K562 (cell line): Measurements from ENCODE around the gene MAGI1. TPM values are rescaled to one million over a fixed set of nuclear protein-coding genes. Genes with fewer than 3 reads are reported as not detected.

Experiments used
- ATAC-seq: fragments of 200-7000 bp; cut with Tn5 transposase; 3 replicates; pipeline ENCODE4 v1.9.1; 2020; ENCODE audit warnings: moderate library complexity
- BruUV-seq: library from RNA; stranded (reverse); fragments of 400-500 nt; replicated peaks from 2 replicates; lab custom pipeline; 2021; lab: Mats Ljungman, UMichigan
- CTCF ChIA-PET: fragments of 300-600 bp; formaldehyde crosslinking; extraction: SDS; loops from one replicate; lab custom pipeline; 2021; ENCODE audit warnings: low intra/inter-chr PET ratio; lab: Yijun Ruan, JAX
- POLR2A ChIA-PET: fragments of 300-600, 350-650 bp; sonication (Branson Sonifier 250); formaldehyde crosslinking; extraction: SDS; loops from one replicate; lab custom pipeline; 2021; ENCODE audit warnings: antibody characterized with exemption, inconsistent platforms; lab: Yijun Ruan, JAX
- DNase-seq, 4 experiments: peaks; one replicate each; pipeline versions ENCODE4 v3.0.0 to v3.0.0-alpha.2; 2011 to 2018; ENCODE audit warnings: low spot score in 3 of 4, mixed read lengths in 3 of 4; ENCODE audit errors: extremely low read depth in 1 of 4
- FAIRE-seq: peaks from 2 replicates; lab custom pipeline; 2011; peaks lifted over from hg19 to GRCh38; lab: Jason Lieb, UNC
- H2AFZ ChIP-seq: 2 replicates; pipeline ENCODE4 v1.6.0; 2011; ENCODE audit warnings: low read depth, low read length, control low read depth, inconsistent platforms
- H3K27ac ChIP-seq: fragments of 200-600 bp; 3 replicates; pipeline ENCODE4 v1.8.0; 2011; ENCODE audit warnings: low read depth, mild to moderate bottlenecking, control low read depth, inconsistent platforms, low read length, moderate library complexity, mixed read lengths; ENCODE audit errors: extremely low read depth
- H3K27me3 ChIP-seq, 2 experiments: fragments of 300-600 bp in 1 of 2; 2 replicates in 1 of 2; 3 replicates in 1 of 2; pipeline versions ENCODE4 v1.6.0 to v1.8.0; 2011; ENCODE audit warnings: inconsistent platforms in 2 of 2, low read length in 2 of 2, mild to moderate bottlenecking in 1 of 2, mixed read lengths in 1 of 2, moderate library complexity in 1 of 2; ENCODE audit not compliant: control insufficient read depth in 2 of 2, insufficient read depth in 2 of 2
- H3K36me3 ChIP-seq: fragments of 300-600 bp; 3 replicates; pipeline ENCODE4 v1.8.0; 2011; ENCODE audit warnings: mild to moderate bottlenecking, low read length, inconsistent platforms; ENCODE audit not compliant: control insufficient read depth, insufficient read depth
- H3K4me1 ChIP-seq, 2 experiments: fragments of 200-600 bp in 1 of 2; replicated peaks in 1 of 2; 2 replicates in 1 of 2; 3 replicates in 1 of 2; pipeline versions ENCODE4 v1.5.1 to v1.8.0; 2011; ENCODE audit warnings: inconsistent platforms in 2 of 2, low read length in 2 of 2, mild to moderate bottlenecking in 1 of 2, mixed read lengths in 1 of 2, moderate library complexity in 1 of 2; ENCODE audit not compliant: control insufficient read depth in 2 of 2, insufficient read depth in 2 of 2
- H3K4me2 ChIP-seq: 2 replicates; pipeline ENCODE4 v1.6.1; 2011; ENCODE audit warnings: low read length, control low read depth, inconsistent platforms, mixed read lengths; ENCODE audit not compliant: insufficient read depth
- H3K4me3 ChIP-seq: fragments of 200-600 bp; sonication (generic), shearing (Covaris generic); 2 replicates; pipeline ENCODE4 v1.5.1; 2016; ENCODE audit warnings: control low read depth, inconsistent platforms
- H3K79me2 ChIP-seq: fragments of 200-600 bp; 3 replicates; pipeline ENCODE4 v1.8.0; 2011; ENCODE audit warnings: low read length, inconsistent platforms; ENCODE audit not compliant: control insufficient read depth, insufficient read depth
- H3K9ac ChIP-seq, 2 experiments: 2 replicates each; pipeline versions ENCODE4 v1.6.0 to v1.6.1; 2011; ENCODE audit warnings: low read depth in 2 of 2, low read length in 2 of 2, control low read depth in 1 of 2, inconsistent platforms in 1 of 2, mild to moderate bottlenecking in 1 of 2, mixed read lengths in 1 of 2; ENCODE audit not compliant: insufficient read depth in 1 of 2
- H3K9me1 ChIP-seq: one replicate; pipeline ENCODE4 v1.6.0; 2011; ENCODE audit warnings: inconsistent platforms, mild to moderate bottlenecking, low read length, moderate library complexity; ENCODE audit not compliant: control insufficient read depth, insufficient read depth
- H3K9me3 ChIP-seq: replicated peaks from 2 replicates; pipeline ENCODE4 v1.5.1; 2011; ENCODE audit warnings: low read depth, low read length, inconsistent platforms; ENCODE audit not compliant: control insufficient read depth, insufficient read depth
- H4K20me1 ChIP-seq: replicated peaks from 2 replicates; pipeline ENCODE4 v1.6.1; 2011; ENCODE audit warnings: low read length, inconsistent platforms, mixed read lengths; ENCODE audit not compliant: control insufficient read depth, insufficient read depth
- GTF2A2 ChIP-seq: IDR thresholded peaks from 2 replicates; pipeline ENCODE4 v1.6.1; 2016; ENCODE audit warnings: mild to moderate bottlenecking, missing genetic modification characterization, missing compliant biosample characterization
- NONO ChIP-seq, 2 experiments: fragments of 200-400 bp in 1 of 2; fragments of 450-650 bp in 1 of 2; formaldehyde crosslinking in 1 of 2; IDR thresholded peaks; 2 replicates each; pipeline ENCODE4 v1.6.1; 2017; ENCODE audit warnings: low read depth in 2 of 2, mild to moderate bottlenecking in 2 of 2, moderate library complexity in 2 of 2, low read length in 1 of 2
- NR2F6 ChIP-seq: fragments of 450-650 bp; formaldehyde crosslinking; IDR thresholded peaks from 2 replicates; pipeline ENCODE4 v1.4.0; 2020; ENCODE audit warnings: mild to moderate bottlenecking
- SREBF2 ChIP-seq: sonication (generic); formaldehyde crosslinking; IDR thresholded peaks from 2 replicates; pipeline ENCODE4 v1.4.0; 2020; ENCODE audit warnings: mild to moderate bottlenecking, missing genetic modification reagents
- TFE3 ChIP-seq: fragments of 450-650 bp; formaldehyde crosslinking; IDR thresholded peaks from 2 replicates; pipeline ENCODE4 v1.4.0; 2020; ENCODE audit warnings: mild to moderate bottlenecking, mixed read lengths
- ZNF695 ChIP-seq: fragments of 450-650 bp; formaldehyde crosslinking; IDR thresholded peaks from 2 replicates; pipeline ENCODE4 v1.4.0; 2020; ENCODE audit warnings: mild to moderate bottlenecking, moderate library complexity
- ZNF717 ChIP-seq: fragments of 250-450 bp; sonication (Bioruptor Pico); IDR thresholded peaks from 2 replicates; pipeline ENCODE4 v1.5.0; 2021
- WGBS: fragments of 100-300 bp; shearing (Covaris generic); methylation state at CpG from one replicate; pipeline ENCODE4 v1.1.6; 2016; ENCODE audit warnings: low coverage, mixed read lengths; ENCODE audit not compliant: insufficient coverage; ENCODE audit errors: missing lambda C conversion rate; 5-methylcytosine and 5-hydroxymethylcytosine counted together
- in situ Hi-C: fragments of 300-500 bp; cut with MboI; formaldehyde crosslinking; loops from 4 replicates; pipeline ENCODE4 v1.15.0; 2018; ENCODE audit warnings: inconsistent platforms, mixed read lengths
- intact Hi-C: fragments of 100-400 bp; cut with micrococcal nuclease; formaldehyde crosslinking; loops from 2 replicates; pipeline ENCODE4 v1.14.2; 2022
- polyA plus RNA-seq, 8 experiments: library from polyadenylated mRNA; depleted of rRNA in 4 of 8; stranded (reverse) in 5 of 8; unstranded in 3 of 8; fragments of >200 nt; fragmentation: Nextera tagmentation in 2 of 8; fragmentation: Illumina TruSeq in 1 of 8; extraction: Ambion mirVana in 2 of 8; extraction: Trizol in 1 of 8; gene quantifications; 2 replicates each; pipeline versions ENCODE4 v1.2.1 to v1.2.3, GENCODE V29; 2011 to 2014; ENCODE audit warnings: inconsistent platforms in 1 of 8, missing spikeins in 1 of 8
- total RNA-seq, 7 experiments: library from RNA; depleted of rRNA in 6 of 7; stranded (reverse); fragments of >200 nt in 6 of 7; fragmentation: Illumina TruSeq in 2 of 7; extraction: Trizol in 2 of 7; gene quantifications; 2 replicates each; pipeline versions ENCODE4 v1.2.1 to v1.2.3, GENCODE V29; 2011 to 2021; ENCODE audit warnings: low replicate concordance in 1 of 7

Gene MAGI1
- total and polyA plus RNA-seq, 9 of the 15 experiments (the other 6 are each of a cell fraction or from before 2014, with no cell fraction given), result 7.8 to 59.4 (median 43.2) TPM

GRCh38 chr3:65902304-65902793, 136.4 kb downstream of the MAGI1 start:
- no peak for DNase-seq
- H4K20me1 ChIP-seq, result no peaks in the 10 kb centered on the region
- no peak overlapping the region for H2AFZ ChIP-seq
- in situ Hi-C loops (no loop called here), intact Hi-C loops (no loop called here)
- no peak for FAIRE-seq
- no peaks in the 10 kb centered on the region for H3K9me3 ChIP-seq
- no peaks in the 10 kb centered on the region for H3K9me1 ChIP-seq
- POLR2A ChIA-PET, result no interaction called here
- TF ChIP-seq ZNF717 (CRISPR knock-in tag), result no peak
- no peak for TF ChIP-seq ZNF695 (CRISPR knock-in tag)
- TF ChIP-seq NONO (IDR thresholded peaks at IDR 0.05; ENCODE audit: low read depth in 2 of 2, low read length in 1 of 2), result no peak
- no peak for TF ChIP-seq NR2F6 (CRISPR knock-in tag)
- TF ChIP-seq SREBF2, result no peak
- BruUV-seq, result no TSS peak
- no peak overlapping the region for H3K9ac ChIP-seq
- H3K4me2 ChIP-seq, result no peak overlapping the region
- H3K27me3 ChIP-seq, result peaks cover 0 to 10% of the 10 kb centered on the region in 2 experiments; a peak in 2 of 5 replicates
- H3K79me2 ChIP-seq, result no peaks in the 10 kb centered on the region
- WGBS, result 1% methylated on average over 8 of the region's 8 CpGs
- no peak overlapping the region for H3K4me3 ChIP-seq
- no peak for ATAC-seq
- H3K36me3 ChIP-seq, result no peaks in the 10 kb centered on the region
- H3K4me1 ChIP-seq, result no peaks in the 10 kb centered on the region
- CTCF ChIA-PET, result no interaction called here
- H3K27ac ChIP-seq, result no peak overlapping the region

- no peaks in the 10 kb centered on the region for H3K79me2 ChIP-seq
- H3K27me3 ChIP-seq, result peaks cover 0 to 10% of the 10 kb centered on the region in 2 experiments; a peak in 2 of 5 replicates
- no peak overlapping the region for H3K9ac ChIP-seq
- H3K4me3 ChIP-seq, result no peak overlapping the region
- DNase-seq (no peak), FAIRE-seq (no peak), ATAC-seq (no peak)
- BruUV-seq, result no TSS peak
- POLR2A ChIA-PET, result no interaction called here
- no peaks in the 10 kb centered on the region for H3K9me3 ChIP-seq
- H3K27ac ChIP-seq, result no peak overlapping the region
- H3K4me1 ChIP-seq, result no peaks in the 10 kb centered on the region
- in situ Hi-C loops, result no loop called here
- H4K20me1 ChIP-seq, result no peaks in the 10 kb centered on the region
- 0% methylated on average over 7 of the region's 7 CpGs for WGBS
- H3K9me1 ChIP-seq, result no peaks in the 10 kb centered on the region
- H2AFZ ChIP-seq, result no peak overlapping the region
- TF ChIP-seq TFE3, result peak; percentile 37; the same call in 1 of the 2 replicates
- TF ChIP-seq GTF2A2, result no peak
- H3K4me2 ChIP-seq, result no peak overlapping the region
- CTCF ChIA-PET, result no interaction called here
- intact Hi-C loops, result no loop called here
- H3K36me3 ChIP-seq, result no peaks in the 10 kb centered on the region
Measured at GRCh38 chr3:65901226-65901625, 137.5 kb downstream of the MAGI1 start.
